Loucy (cell line): Measurements from ENCODE around the gene DUSP18.

Experiments
- EZH2phosphoT487 ChIP-seq: fragments of 200-600 bp; IDR thresholded peaks from 2 replicates; pipeline ENCODE4 v1.6.1; 2018; ENCODE audit warnings: antibody characterized with exemption, mild to moderate bottlenecking, moderate library complexity, borderline replicate concordance
- TF ChIP-seq, protein P1 (sequence below): fragments of 200-600 bp; sonication (generic); conservative IDR thresholded peaks from 2 replicates; pipeline ENCODE4 v1.5.1; 2014; ENCODE audit warnings: mild to moderate bottlenecking, antibody characterized with exemption, low read length

GRCh38 chr22:30649430-30650007 is 18.2 kb downstream of the DUSP18 start:
- no peak for TF ChIP-seq EZH2phosphoT487
- TF ChIP-seq, protein P1, sequence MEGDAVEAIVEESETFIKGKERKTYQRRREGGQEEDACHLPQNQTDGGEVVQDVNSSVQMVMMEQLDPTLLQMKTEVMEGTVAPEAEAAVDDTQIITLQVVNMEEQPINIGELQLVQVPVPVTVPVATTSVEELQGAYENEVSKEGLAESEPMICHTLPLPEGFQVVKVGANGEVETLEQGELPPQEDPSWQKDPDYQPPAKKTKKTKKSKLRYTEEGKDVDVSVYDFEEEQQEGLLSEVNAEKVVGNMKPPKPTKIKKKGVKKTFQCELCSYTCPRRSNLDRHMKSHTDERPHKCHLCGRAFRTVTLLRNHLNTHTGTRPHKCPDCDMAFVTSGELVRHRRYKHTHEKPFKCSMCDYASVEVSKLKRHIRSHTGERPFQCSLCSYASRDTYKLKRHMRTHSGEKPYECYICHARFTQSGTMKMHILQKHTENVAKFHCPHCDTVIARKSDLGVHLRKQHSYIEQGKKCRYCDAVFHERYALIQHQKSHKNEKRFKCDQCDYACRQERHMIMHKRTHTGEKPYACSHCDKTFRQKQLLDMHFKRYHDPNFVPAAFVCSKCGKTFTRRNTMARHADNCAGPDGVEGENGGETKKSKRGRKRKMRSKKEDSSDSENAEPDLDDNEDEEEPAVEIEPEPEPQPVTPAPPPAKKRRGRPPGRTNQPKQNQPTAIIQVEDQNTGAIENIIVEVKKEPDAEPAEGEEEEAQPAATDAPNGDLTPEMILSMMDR: no peak
